ENCODE results near the gene HOMER3. TPM values are rescaled to one million over a fixed set of nuclear protein-coding genes. Genes with fewer than 3 reads are reported as not detected.

HOMER3 gene
- total and polyA plus RNA-seq, 2 experiments from 2014 or later = 16.7 to 38.4 TPM

DNA sequence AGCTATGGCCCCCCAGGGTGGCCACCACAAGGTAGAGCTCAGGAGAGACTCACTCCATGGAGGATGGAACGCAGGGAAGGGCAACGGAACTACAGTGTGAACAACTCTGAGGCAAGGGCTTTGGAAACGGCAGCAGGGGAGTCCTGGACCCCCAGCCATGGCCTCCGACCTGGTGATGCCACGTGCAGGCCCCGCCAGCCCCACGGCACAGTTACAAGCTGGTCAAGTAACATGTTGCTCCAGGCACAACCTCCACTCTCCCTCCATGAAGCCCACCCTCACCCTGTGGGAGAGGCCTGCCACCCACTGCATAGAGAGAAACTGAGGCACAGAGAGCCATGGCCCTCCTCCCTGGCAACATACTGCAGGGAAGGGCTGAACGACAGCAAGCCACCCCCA is 36.0 kb downstream of the HOMER3 start:
- H2AFZ ChIP-seq = no peak overlapping the region
- Mint-ChIP-seq H3K27ac (no peak overlapping the region), H3K4me3 (no peak overlapping the region), H3K4me1 (no peaks in the 10 kb centered on the region), H3K27me3 (ENCODE audit: insufficient read depth, low read depth, poor library complexity) (peaks cover 2% of the 10 kb centered on the region), H3K36me3 (ENCODE audit: low read depth) (peaks cover 15% of the 10 kb centered on the region), H3K9me3 (no peaks in the 10 kb centered on the region)
- H3K9me2 ChIP-seq (ENCODE audit: insufficient read depth) = no peaks in the 10 kb centered on the region
- no peaks in the 10 kb centered on the region; the same call in 1 of the 2 replicates for H4K20me1 ChIP-seq (replicated peaks; ENCODE audit: insufficient read depth)
- H3K4me2 ChIP-seq = no peak overlapping the region
- H3K4me1 ChIP-seq (ENCODE audit: insufficient read depth) = no peaks in the 10 kb centered on the region
- no peaks in the 10 kb centered on the region for H3F3A ChIP-seq (replicated peaks; ENCODE audit: low read depth)
- DNase-seq (ENCODE audit: low spot score) (no peak), ATAC-seq (no peak)
- TF ChIP-seq, protein P1, sequence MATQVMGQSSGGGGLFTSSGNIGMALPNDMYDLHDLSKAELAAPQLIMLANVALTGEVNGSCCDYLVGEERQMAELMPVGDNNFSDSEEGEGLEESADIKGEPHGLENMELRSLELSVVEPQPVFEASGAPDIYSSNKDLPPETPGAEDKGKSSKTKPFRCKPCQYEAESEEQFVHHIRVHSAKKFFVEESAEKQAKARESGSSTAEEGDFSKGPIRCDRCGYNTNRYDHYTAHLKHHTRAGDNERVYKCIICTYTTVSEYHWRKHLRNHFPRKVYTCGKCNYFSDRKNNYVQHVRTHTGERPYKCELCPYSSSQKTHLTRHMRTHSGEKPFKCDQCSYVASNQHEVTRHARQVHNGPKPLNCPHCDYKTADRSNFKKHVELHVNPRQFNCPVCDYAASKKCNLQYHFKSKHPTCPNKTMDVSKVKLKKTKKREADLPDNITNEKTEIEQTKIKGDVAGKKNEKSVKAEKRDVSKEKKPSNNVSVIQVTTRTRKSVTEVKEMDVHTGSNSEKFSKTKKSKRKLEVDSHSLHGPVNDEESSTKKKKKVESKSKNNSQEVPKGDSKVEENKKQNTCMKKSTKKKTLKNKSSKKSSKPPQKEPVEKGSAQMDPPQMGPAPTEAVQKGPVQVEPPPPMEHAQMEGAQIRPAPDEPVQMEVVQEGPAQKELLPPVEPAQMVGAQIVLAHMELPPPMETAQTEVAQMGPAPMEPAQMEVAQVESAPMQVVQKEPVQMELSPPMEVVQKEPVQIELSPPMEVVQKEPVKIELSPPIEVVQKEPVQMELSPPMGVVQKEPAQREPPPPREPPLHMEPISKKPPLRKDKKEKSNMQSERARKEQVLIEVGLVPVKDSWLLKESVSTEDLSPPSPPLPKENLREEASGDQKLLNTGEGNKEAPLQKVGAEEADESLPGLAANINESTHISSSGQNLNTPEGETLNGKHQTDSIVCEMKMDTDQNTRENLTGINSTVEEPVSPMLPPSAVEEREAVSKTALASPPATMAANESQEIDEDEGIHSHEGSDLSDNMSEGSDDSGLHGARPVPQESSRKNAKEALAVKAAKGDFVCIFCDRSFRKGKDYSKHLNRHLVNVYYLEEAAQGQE (IDR thresholded peaks at IDR 0.05; ENCODE audit: unreplicated experiment) = no peak
- TF ChIP-seq, protein P2, sequence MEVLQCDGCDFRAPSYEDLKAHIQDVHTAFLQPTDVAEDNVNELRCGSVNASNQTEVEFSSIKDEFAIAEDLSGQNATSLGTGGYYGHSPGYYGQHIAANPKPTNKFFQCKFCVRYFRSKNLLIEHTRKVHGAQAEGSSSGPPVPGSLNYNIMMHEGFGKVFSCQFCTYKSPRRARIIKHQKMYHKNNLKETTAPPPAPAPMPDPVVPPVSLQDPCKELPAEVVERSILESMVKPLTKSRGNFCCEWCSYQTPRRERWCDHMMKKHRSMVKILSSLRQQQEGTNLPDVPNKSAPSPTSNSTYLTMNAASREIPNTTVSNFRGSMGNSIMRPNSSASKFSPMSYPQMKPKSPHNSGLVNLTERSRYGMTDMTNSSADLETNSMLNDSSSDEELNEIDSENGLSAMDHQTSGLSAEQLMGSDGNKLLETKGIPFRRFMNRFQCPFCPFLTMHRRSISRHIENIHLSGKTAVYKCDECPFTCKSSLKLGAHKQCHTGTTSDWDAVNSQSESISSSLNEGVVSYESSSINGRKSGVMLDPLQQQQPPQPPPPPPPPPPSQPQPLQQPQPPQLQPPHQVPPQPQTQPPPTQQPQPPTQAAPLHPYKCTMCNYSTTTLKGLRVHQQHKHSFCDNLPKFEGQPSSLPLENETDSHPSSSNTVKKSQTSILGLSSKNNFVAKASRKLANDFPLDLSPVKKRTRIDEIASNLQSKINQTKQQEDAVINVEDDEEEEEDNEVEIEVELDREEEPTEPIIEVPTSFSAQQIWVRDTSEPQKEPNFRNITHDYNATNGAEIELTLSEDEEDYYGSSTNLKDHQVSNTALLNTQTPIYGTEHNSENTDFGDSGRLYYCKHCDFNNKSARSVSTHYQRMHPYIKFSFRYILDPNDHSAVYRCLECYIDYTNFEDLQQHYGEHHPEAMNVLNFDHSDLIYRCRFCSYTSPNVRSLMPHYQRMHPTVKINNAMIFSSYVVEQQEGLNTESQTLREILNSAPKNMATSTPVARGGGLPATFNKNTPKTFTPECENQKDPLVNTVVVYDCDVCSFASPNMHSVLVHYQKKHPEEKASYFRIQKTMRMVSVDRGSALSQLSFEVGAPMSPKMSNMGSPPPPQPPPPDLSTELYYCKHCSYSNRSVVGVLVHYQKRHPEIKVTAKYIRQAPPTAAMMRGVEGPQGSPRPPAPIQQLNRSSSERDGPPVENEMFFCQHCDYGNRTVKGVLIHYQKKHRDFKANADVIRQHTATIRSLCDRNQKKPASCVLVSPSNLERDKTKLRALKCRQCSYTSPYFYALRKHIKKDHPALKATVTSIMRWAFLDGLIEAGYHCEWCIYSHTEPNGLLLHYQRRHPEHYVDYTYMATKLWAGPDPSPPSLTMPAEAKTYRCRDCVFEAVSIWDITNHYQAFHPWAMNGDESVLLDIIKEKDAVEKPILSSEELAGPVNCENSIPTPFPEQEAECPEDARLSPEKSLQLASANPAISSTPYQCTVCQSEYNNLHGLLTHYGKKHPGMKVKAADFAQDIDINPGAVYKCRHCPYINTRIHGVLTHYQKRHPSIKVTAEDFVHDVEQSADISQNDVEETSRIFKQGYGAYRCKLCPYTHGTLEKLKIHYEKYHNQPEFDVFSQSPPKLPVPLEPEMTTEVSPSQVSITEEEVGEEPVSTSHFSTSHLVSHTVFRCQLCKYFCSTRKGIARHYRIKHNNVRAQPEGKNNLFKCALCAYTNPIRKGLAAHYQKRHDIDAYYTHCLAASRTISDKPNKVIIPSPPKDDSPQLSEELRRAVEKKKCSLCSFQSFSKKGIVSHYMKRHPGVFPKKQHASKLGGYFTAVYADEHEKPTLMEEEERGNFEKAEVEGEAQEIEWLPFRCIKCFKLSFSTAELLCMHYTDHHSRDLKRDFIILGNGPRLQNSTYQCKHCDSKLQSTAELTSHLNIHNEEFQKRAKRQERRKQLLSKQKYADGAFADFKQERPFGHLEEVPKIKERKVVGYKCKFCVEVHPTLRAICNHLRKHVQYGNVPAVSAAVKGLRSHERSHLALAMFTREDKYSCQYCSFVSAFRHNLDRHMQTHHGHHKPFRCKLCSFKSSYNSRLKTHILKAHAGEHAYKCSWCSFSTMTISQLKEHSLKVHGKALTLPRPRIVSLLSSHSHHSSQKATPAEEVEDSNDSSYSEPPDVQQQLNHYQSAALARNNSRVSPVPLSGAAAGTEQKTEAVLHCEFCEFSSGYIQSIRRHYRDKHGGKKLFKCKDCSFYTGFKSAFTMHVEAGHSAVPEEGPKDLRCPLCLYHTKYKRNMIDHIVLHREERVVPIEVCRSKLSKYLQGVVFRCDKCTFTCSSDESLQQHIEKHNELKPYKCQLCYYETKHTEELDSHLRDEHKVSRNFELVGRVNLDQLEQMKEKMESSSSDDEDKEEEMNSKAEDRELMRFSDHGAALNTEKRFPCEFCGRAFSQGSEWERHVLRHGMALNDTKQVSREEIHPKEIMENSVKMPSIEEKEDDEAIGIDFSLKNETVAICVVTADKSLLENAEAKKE (CRISPR knock-in tag; IDR thresholded peaks at IDR 0.05) = no peak
- no peak for TF ChIP-seq NANOG (IDR thresholded peaks at IDR 0.05; ENCODE audit: borderline replicate concordance)
- no peak for TF ChIP-seq ZNF331 (CRISPR knock-in tag; IDR thresholded peaks at IDR 0.05; ENCODE audit: low read depth)
- TF ChIP-seq EZH2phosphoT487 (IDR thresholded peaks at IDR 0.05; ENCODE audit: unreplicated experiment) = no peak
- no peak for TF ChIP-seq POLR2AphosphoS5 (IDR thresholded peaks at IDR 0.05; ENCODE audit: low read depth)
- TF ChIP-seq, protein P3, sequence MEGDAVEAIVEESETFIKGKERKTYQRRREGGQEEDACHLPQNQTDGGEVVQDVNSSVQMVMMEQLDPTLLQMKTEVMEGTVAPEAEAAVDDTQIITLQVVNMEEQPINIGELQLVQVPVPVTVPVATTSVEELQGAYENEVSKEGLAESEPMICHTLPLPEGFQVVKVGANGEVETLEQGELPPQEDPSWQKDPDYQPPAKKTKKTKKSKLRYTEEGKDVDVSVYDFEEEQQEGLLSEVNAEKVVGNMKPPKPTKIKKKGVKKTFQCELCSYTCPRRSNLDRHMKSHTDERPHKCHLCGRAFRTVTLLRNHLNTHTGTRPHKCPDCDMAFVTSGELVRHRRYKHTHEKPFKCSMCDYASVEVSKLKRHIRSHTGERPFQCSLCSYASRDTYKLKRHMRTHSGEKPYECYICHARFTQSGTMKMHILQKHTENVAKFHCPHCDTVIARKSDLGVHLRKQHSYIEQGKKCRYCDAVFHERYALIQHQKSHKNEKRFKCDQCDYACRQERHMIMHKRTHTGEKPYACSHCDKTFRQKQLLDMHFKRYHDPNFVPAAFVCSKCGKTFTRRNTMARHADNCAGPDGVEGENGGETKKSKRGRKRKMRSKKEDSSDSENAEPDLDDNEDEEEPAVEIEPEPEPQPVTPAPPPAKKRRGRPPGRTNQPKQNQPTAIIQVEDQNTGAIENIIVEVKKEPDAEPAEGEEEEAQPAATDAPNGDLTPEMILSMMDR (conservative IDR thresholded peaks at IDR 0.05; ENCODE audit: low read depth in 2 of 2) = no peak
- no peak for TF ChIP-seq ZNF114 (CRISPR knock-in tag; IDR thresholded peaks at IDR 0.05)
- TF ChIP-seq EZH2 (IDR thresholded peaks at IDR 0.05; ENCODE audit: low read depth, unreplicated experiment) = no peak
- no peak for TF ChIP-seq CREB1 (CRISPR knock-in tag; IDR thresholded peaks at IDR 0.05; ENCODE audit: low read depth)
- TF ChIP-seq, protein P4, sequence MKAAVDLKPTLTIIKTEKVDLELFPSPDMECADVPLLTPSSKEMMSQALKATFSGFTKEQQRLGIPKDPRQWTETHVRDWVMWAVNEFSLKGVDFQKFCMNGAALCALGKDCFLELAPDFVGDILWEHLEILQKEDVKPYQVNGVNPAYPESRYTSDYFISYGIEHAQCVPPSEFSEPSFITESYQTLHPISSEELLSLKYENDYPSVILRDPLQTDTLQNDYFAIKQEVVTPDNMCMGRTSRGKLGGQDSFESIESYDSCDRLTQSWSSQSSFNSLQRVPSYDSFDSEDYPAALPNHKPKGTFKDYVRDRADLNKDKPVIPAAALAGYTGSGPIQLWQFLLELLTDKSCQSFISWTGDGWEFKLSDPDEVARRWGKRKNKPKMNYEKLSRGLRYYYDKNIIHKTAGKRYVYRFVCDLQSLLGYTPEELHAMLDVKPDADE (IDR thresholded peaks at IDR 0.05) = no peak
- no peak for TF ChIP-seq JUNB (IDR thresholded peaks at IDR 0.05; ENCODE audit: unreplicated experiment)
- no peak for TF ChIP-seq STAT1 (IDR thresholded peaks at IDR 0.05; ENCODE audit: unreplicated experiment)
- no peaks in the 10 kb centered on the region for H3K79me2 ChIP-seq (replicated peaks; ENCODE audit: insufficient read depth)
- no peak overlapping the region for H3K27ac ChIP-seq (ENCODE audit: low read depth)
- H3K36me3 ChIP-seq (ENCODE audit: insufficient read depth) = no peaks in the 10 kb centered on the region
- H3K27me3 ChIP-seq (ENCODE audit: insufficient read depth) = no peaks in the 10 kb centered on the region
- no peak overlapping the region for H3K4me3 ChIP-seq

Data from GM23338 (cell line).